LoVo (cell line): Measurements from ENCODE around the gene PDF.
"Not testable (repeated sequence)": the region's sequence is repeated elsewhere in the genome, so short reads cannot be mapped to it uniquely, and the experiment has no call there.

Source experiments
- DNase-seq: peaks from one replicate; pipeline ENCODE4 v3.0.0-alpha.2; 2016; ENCODE audit warnings: low spot score

The PDF gene

DNA sequence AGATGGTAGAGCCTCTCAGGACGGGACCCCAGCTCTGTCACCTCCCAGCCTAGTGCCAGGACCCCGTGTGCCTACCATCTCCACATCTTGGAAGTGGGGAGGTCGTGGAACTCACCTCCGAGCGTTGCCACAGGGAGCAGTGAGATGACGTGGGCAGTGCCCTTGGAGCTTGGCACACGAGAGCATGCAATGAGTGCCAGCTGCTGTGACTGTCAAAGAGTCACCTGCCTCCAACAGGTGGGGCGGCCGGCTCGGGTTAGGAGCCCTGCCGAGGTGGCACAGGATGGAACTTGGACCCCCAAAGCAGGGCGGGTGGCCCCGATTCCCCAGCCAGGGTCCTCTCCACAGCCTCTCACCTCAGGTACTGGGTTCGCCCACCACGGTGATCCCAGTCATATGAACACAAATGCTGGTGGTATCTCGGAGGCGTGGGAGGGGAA lies 13.8 kb downstream of the PDF start:
- DNase-seq: no peak

DNA sequence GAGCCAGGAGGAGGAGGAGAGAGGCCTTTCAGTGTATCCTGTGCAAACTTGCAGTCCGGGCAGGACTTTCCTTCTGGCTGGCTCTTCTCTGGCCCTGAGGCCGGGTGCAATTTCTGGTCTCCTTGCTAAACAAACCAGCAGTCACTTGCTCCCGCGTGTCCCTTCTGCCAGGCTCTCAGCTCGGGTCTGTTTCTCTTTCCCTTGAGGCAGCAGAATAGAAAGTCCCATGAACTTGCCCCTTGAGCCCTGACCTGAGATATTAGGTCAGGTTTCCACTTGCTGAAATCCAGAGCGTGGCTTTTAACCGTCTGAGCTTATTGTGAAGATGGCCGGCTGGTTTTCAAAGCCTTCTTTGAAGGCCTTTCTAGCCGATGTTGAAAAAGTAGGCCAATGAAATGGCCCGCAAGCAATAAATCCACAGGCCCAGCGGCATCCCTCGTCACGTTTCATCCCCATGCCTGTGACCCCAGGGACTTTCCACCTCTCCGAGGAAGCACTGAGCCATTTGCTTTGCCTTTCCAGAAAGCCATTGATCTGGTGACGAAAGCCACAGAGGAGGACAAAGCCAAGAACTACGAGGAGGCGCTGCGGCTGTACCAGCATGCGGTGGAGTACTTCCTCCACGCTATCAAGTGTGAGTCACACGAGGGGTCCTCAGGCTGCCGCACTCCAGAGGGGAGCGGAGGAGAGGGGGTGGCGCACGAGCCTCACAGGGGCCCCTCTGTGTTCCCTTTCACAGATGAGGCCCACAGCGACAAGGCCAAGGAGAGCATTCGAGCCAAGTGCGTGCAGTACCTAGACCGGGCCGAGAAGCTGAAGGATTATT lies 14.7 kb downstream of the PDF start:
- no peak for DNase-seq

DNA sequence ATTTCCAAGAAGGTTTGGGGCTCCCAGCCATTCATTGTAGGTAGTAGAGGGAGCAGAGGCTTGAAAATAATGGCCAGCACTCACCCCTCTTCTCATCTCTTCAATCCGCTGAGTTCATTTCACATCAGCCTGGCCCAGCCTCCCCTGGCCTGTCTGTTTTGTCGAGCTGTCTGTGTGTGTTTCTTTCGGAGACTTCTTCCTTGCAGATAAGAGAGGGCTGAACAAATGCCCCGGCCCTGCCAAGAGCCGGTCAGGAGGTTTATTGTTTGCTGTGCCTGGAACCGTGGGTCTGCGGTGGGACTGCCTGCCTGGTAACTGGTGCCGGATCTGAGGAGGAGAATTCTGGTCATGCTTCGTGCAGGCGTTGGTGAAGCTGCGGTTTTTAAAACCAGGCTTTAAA lies 15.9 kb downstream of the PDF start:
- no peak for DNase-seq

DNA sequence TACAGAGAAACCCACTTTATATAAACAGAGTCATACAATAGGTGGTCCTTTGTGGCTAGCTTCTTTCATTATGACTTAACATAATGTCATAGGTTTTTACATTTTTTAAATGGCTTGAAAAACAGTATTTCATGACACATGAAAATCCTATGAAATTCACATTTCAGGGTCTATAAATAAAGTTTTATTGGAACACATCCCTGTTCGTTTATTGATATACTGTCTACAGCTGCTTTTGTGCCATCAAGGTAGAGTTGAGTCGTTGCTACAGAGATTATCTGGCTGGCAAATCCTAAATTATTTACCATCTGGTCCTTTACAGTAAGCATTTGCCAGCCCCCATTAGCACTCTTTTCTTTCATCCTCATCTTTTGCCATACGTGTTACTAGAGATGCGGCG lies 16.9 kb downstream of the PDF start:
- DNase-seq: no peak

GRCh38 chr16:69311533-69312387 lies 18.6 kb downstream of the PDF start:
- peak; percentile 30 for DNase-seq

- peak; percentile 98 for DNase-seq
Observed at GRCh38 chr16:69310653-69311532, 19.5 kb downstream of the PDF start, which contains the start of gene VPS4A. TSS of gene VPS4A (plus strand) at chr16:69311350. CDS start at chr16:69311512, 162 bp downstream.

DNA sequence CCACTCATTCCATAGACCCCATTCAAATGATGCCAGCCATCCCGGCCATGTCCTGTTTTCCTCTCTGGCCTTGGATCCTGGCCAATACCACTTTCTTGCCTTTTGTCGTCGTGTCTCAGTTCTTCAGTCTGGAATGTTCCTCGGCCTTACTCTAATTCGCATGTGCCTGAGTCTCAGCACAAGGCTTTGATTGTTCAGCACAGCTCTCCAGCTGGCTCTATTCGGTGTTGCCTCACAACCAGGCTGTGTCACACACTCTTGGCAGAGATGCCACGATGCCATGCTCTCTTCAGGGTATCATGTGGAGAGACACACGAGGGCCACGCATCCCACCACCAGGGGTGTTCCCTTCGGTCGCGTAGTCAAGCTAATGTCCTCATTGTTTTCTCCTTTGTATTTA lies 21.1 kb downstream of the PDF start:
- no peak for DNase-seq

DNA sequence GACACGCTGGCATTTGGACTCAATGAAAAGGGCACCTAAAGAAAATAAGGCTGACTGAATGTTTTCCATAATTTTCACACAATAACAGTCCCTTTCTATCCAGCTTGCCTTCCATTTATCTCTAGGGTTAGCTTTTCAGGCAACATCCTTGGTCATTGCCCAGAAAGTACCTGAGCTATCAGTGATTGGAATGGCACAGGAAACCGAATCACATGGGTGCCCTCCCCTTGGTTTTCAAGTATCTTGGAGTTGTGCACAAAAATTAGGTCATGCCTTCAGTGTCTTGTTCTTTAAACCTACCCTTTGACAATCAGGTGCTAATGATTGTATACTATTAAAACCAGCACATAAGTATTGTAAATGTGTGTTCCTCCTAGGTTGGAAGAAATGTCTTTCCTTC lies 22.5 kb downstream of the PDF start:
- no peak for DNase-seq

GRCh38 chr16:69307091-69307490 lies 23.3 kb downstream of the PDF start:
- DNase-seq: no peak

GRCh38 chr16:69306031-69306430 lies 24.4 kb downstream of the PDF start:
- no peak for DNase-seq

- DNase-seq: no peak
Observed at GRCh38 chr16:69302301-69302700, 28.1 kb downstream of the PDF start.

GRCh38 chr16:69301861-69302260 lies 28.5 kb downstream of the PDF start:
- no peak for DNase-seq

- no peak for DNase-seq
Observed at GRCh38 chr16:69301187-69301586, 29.2 kb downstream of the PDF start.

DNA sequence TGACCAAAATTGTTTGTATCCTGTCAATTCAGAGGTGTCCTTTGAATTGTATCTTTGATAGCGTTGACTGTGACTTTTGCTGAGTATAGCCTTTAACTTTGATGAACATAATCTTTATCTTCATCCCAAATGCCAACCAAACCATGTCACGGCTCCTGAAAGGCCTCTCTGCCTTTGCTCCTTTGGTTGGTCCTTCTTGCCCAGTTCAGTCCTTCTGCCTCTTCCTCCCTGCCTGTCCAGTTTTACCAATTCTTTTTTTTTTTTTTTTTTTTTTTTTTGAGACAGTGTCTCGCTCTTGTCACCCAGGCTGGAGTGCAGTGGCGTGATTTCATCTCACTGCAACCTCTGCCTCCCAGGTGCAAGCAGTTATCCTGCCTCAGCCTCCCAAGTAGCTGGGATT lies 32.1 kb downstream of the PDF start:
- no peak for DNase-seq

DNA sequence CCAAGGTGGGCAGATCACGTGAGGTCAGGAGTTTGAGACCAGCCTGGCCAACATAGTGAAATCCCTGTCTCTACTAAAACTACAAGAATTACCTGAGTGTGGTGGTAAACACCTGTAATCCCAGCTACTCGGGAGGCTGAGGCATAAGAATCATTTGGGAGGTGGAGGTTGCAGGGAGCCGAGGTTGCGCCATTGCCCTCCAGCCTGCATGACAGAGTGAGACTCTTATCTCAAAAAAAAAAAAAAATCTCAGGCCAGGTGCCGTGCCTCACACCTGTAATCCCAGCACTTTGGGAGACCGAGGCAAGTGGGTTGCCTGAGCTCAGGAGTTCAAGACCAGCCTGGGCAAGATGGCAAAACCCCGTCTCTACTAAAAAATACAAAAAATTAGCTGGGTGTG lies 33.6 kb downstream of the PDF start:
- not testable (repeated sequence) for DNase-seq

DNA sequence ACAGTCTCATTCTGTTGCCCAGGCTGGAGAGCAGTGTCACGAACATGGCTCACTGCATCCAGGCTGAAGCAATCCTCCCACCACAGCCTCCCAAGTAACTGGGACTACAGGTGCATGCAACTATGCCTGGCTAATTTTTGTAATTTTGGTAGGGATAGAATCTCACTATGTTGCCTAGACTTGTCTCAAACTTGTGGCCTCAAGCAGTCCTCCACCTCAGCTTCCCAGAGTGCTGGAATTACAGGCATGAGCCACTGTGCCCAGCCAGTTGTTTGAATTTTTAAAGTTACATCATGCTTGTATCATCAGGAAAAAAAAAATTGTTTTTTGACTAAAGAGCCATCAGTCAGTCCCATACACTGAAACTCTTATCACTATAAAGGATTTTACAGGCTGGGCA lies 36.3 kb downstream of the PDF start:
- no peak for DNase-seq

- DNase-seq: no peak
Observed at GRCh38 chr16:69293401-69293800, 37.0 kb downstream of the PDF start.

GRCh38 chr16:69291657-69292056 lies 38.7 kb downstream of the PDF start:
- DNase-seq: not testable (repeated sequence)

- peak; percentile 56 for DNase-seq
Observed at GRCh38 chr16:69286941-69287713, 43.3 kb downstream of the PDF start.

- no peak for DNase-seq
Observed at GRCh38 chr16:69285240-69285639, 45.1 kb downstream of the PDF start.

DNA sequence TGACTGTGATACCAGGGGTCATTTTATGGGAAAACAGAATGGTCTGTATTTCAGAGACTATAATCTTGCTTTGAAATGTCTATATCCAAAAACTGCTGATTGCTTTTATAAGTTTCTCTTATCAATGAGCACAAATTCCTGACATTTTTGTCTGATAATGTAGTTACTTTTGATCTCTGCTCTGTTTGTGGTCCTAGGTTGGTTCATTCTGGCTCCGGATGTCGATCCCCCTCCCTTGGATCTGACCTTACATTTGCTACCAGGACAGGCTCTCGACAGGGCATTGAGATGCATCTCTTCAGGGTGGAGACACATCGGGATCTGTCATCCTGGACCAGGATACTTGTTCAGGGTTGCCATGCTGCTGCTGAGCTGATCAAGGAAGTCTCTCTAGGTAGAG lies 46.5 kb downstream of the PDF start:
- DNase-seq: no peak
